ENCODE results near the gene TAF5. TPM values are rescaled to one million over a fixed set of nuclear protein-coding genes. Genes with fewer than 3 reads are reported as not detected.

Gene TAF5
- total RNA-seq, result 6.1 TPM

DNA sequence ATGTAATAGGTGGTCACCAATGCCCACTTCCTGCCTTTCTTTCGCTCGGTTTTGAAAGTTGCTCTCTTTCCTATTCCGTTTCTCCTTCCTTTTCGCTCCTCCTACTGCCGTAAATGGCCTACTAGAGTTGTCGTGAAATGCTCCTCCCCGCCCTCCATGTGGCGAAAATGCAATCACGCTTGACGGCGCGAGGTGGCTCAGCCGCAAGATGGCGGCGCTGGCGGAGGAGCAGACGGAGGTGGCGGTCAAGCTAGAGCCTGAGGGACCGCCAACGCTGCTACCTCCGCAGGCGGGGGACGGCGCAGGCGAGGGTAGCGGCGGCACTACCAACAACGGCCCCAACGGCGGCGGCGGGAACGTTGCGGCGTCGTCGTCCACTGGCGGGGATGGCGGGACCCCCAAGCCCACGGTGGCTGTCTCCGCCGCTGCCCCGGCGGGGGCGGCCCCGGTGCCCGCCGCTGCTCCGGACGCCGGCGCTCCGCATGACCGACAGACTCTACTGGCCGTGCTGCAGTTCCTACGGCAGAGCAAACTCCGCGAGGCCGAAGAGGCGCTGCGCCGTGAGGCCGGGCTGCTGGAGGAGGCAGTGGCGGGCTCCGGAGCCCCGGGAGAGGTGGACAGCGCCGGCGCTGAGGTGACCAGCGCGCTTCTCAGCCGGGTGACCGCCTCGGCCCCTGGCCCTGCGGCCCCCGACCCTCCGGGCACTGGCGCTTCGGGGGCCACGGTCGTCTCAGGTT, at the start of gene TAF5:
TAF5 (plus strand) TSS at position 195 of the 737 bp plus-strand sequence; CDS start at position 209, 14 bp downstream.

DNA sequence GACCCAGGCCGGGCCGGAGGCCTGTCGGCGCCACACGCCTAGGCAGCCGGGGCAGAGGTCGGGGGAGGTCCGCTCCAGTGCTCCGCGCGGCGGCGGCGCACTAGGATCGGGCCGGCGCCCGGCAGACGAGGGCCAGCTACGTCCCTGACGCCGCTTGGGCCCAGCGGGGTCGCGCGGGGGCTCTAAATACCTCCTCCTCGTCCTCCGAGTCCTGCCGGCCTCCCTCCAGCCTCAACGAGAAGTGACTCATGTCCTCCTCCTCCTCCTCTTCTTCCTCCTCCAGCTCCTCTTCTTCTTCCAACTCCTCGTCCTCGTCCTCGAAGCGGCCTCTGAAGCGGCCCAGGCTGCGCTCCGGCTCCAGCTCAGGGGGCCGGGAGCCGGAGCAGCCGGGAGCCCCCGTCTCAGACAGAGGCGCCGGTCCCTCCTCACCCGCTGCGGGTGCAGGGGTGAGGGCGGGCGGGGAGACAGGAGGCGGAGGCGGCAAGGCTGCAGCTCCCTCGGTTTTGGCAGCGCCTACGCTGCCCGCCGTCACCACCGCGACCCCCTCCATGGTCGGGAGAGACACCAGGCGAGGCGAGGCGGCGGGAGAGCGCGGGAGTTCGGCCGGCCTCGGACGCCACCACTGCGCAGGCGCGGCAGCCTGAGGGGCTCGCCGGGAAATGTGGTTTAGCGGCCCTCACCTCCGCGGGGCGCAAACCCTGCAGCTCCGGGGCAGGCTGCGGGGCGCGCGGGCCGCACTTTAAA, 17.1 kb upstream of the TAF5 start, which contains the start of gene PCGF6:
PCGF6 (minus strand) TSS at position 624 of the 744 bp plus-strand sequence; CDS start at position 550, 74 bp downstream.

DNA sequence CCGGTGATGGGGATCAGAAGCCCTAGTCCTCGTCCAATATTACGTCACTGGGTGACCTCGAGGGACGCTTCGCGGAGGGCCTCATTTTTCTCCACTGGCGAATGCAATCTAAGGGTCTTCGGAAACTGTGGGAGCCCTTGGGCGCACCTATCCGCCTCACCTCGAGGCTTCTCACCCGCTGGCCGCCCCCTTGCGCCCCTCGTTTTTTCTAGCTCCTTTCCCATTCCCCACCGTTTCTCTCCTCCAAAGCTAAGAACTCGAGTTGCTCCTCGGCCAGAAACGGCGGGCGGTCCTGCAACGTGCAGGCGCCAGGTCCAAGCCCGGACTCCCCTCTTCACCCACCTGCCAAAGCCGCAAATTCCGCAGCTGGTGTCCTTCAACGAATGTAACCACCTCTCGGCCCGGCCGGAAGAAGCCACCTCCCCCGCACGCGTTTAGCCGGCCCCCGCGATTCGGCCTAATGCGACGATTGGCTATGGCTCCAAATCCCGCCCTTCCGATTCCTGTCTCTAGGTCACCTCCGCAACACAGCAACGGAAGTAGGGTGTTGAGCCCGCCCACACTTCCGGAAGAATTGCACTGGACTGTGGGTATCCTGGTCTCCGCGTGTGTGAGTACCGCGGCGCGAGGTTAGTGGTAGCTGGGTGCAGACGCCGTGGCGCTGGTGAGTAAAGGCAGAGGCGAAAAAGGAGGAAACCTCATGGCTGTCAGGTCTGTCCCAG, 28.5 kb downstream of the TAF5 start, which contains the start of the genes ATP5MK and PDCD11:
ATP5MK (minus strand) TSS at position 409 of the 722 bp plus-strand sequence. CDS start 4,018 bp downstream, outside the sequence.
PDCD11 (plus strand) TSS at position 560 of the 722 bp plus-strand sequence. CDS start 1,801 bp downstream, outside the sequence.

Other genes starting within 250 kb of the TAF5 start
- gene NT5C2, start 174.7 kb upstream of the TAF5 start, total RNA-seq, result 108 TPM
- gene RPEL1, start 122.1 kb upstream of the TAF5 start, total RNA-seq, result not detected
- gene INA, start 90.8 kb upstream of the TAF5 start, total RNA-seq, result 0.58 TPM
- gene PCGF6, start 16.8 kb upstream of the TAF5 start, total RNA-seq, result 8.6 TPM
- 117 TPM for gene ATP5MK, start 28.5 kb downstream of the TAF5 start, total RNA-seq
- gene PDCD11, start 28.6 kb downstream of the TAF5 start, total RNA-seq, result 31.6 TPM
- gene CALHM2, start 84.4 kb downstream of the TAF5 start, total RNA-seq, result 21.1 TPM
- not detected for gene CALHM1, start 90.9 kb downstream of the TAF5 start, total RNA-seq
- not detected for gene CALHM3, start 111.3 kb downstream of the TAF5 start, total RNA-seq
- 15.0 TPM for gene NEURL1, start 125.7 kb downstream of the TAF5 start, total RNA-seq